ENCODE data around the gene ZSWIM3. TPM values are rescaled to one million over a fixed set of nuclear protein-coding genes. Genes with fewer than 3 reads are reported as not detected.

The ZSWIM3 gene
- total and polyA plus RNA-seq, 2 donors (not counting 3 experiments of a cell fraction or from before 2014, with no cell fraction given): 3.8 to 4.4 TPM

DNA sequence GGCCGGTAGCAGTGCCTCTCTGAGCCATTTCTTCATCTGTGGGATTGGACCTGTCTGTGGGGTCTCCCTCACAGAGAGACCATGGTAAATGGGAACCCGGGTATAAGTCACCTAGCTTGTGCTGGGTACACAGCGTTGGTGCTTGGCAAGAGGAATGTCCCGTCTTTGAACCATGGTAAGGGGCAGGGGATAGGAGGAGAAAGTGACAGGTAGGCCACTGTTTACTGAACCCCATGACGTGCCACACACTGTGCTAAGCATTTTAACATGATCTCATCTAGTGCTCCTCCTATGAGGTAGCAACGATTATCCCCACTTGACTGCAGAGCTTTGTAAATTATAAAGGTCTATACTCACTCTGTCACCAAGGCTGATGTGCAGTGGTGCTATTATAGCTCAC lies 29.7 kb upstream of the ZSWIM3 start:
- CTCF ChIA-PET: interaction anchor here (1.0 kb wide), 1 partner anchor 143 kb away, joined by 3 read pairs; no protein-coding TSS in a partner anchor
- no peak overlapping the region for H3K27ac ChIP-seq (ENCODE audit: insufficient read depth, low read depth, low read length)
- intact Hi-C loops (cut with micrococcal nuclease): no loop called here

More for the DNA sequence above, 29.7 kb upstream of the ZSWIM3 start:
- no peaks in the 10 kb centered on the region for H3K9me3 ChIP-seq (replicated peaks; ENCODE audit: control insufficient read depth, insufficient read depth, low read length)
- FAIRE-seq (no peak), DNase-seq (ENCODE audit: low read depth, low spot score) (no peak)
- H4K20me1 ChIP-seq (replicated peaks; ENCODE audit: control insufficient read depth, extremely low read depth, insufficient read depth, low read length): no peaks in the 10 kb centered on the region
- TF ChIP-seq MYC (IDR thresholded peaks at IDR 0.05; ENCODE audit: low read depth, low read length) (no peak), JUN (IDR thresholded peaks at IDR 0.05; ENCODE audit: borderline replicate concordance, insufficient read depth, insufficient read length, low read depth) (no peak), CTCF (IDR thresholded peaks at IDR 0.05; ENCODE audit: extremely low read depth in 1 of 2, insufficient read depth in 1 of 2, low read depth in 1 of 2, low read length in 2 of 2) (no peak), GATA2 (IDR thresholded peaks at IDR 0.05; ENCODE audit: insufficient read depth, insufficient read length, low read depth, low read length) (no peak), FOS (IDR thresholded peaks at IDR 0.05; ENCODE audit: borderline replicate concordance, insufficient read depth, low read length) (no peak), EZH2 (IDR thresholded peaks at IDR 0.05; ENCODE audit: borderline replicate concordance, low read depth, low read length, severe bottlenecking) (no peak), POLR2A (IDR thresholded peaks at IDR 0.05; ENCODE audit: low read depth, low read length) (no peak), POLR2AphosphoS5 (IDR thresholded peaks at IDR 0.05; ENCODE audit: insufficient read depth, low read depth, low read length) (no peak)
- TF ChIP-seq, protein P1, sequence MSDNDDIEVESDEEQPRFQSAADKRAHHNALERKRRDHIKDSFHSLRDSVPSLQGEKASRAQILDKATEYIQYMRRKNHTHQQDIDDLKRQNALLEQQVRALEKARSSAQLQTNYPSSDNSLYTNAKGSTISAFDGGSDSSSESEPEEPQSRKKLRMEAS (IDR thresholded peaks at IDR 0.05; ENCODE audit: insufficient read depth, insufficient read length): no peak
- H3K27me3 ChIP-seq (ENCODE audit: control insufficient read depth in 2 of 2, insufficient read depth in 2 of 2, low read length in 2 of 2): peaks cover 6 to 11% of the 10 kb centered on the region in 2 experiments
- no TSS peak for BruUV-seq (replicated peaks)
- POLR2A ChIA-PET: no interaction called here
- no peak overlapping the region for H3K4me3 ChIP-seq (replicated peaks in 1 of 3; ENCODE audit: insufficient read depth in 1 of 3, low read depth in 1 of 3, low read length in 3 of 3)
- no peaks in the 10 kb centered on the region for H3K79me2 ChIP-seq (ENCODE audit: control insufficient read depth, insufficient read depth, low read length)
- H3K9ac ChIP-seq (replicated peaks; ENCODE audit: extremely low read depth, insufficient read depth, low read length): no peak overlapping the region
- no peaks in the 10 kb centered on the region for H3K9me1 ChIP-seq (replicated peaks; ENCODE audit: control insufficient read depth, extremely low read depth, insufficient read depth, low read length)
- dilution Hi-C loops (cut with MboI; ENCODE audit: extremely low pct_ligation_motif_present, low sequenced_read_pairs): no loop called here
- H3K4me1 ChIP-seq (ENCODE audit: control insufficient read depth, extremely low read depth, insufficient read depth, low read length): peaks cover 4% of the 10 kb centered on the region
- H3K36me3 ChIP-seq (ENCODE audit: control insufficient read depth in 2 of 2, extremely low read depth in 1 of 2, insufficient read depth in 2 of 2, low read length in 2 of 2): no peaks in the 10 kb centered on the region
- no peak overlapping the region for H3K4me2 ChIP-seq (ENCODE audit: insufficient read depth, low read length)
- no peak overlapping the region for H2AFZ ChIP-seq (ENCODE audit: low read depth, low read length)
